GM23248 (cell line): ENCODE measurements around the gene AKNA.

Experiments
- EZH2 ChIP-seq: fragments of 200-600 bp; sonication (generic); IDR thresholded peaks from 2 replicates; pipeline ENCODE4 v1.6.1; 2018; ENCODE audit warnings: antibody characterized with exemption, mild to moderate bottlenecking; ENCODE audit not compliant: insufficient read depth, poor library complexity, severe bottlenecking
- EZH2phosphoT487 ChIP-seq: fragments of 200-600 bp; sonication (generic); IDR thresholded peaks from 2 replicates; pipeline ENCODE4 v1.6.1; 2018; ENCODE audit warnings: antibody characterized with exemption, moderate library complexity, mild to moderate bottlenecking, low read depth; ENCODE audit not compliant: insufficient read depth

DNA sequence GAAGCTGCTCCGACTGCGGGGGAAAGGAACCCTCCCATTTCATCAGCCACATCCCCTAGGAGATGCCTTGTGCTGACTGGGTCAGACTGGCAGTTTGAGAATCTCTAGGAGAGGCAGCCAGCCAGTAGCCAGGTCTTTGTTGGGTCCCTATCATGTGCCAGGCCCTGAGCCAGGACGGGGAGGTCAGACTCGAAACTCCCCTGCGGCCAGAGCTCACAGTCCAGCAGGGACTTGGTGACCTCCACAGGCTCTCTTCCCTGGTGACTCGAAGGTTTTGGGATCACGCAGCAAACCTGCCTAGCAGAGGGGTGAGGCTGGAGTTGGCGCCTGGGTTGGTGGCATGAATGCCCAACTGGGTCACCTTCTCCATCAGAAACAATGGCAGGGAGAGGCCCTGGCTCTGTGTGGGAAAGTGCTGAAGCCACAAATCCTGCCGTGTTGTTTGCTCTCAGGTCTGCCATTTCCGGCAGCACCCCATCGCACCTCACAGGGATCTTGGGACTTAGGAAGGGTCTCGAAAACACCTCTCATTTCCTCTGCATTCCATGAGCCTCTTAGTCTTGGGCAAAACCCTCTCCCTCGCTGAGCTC lies 79.3 kb downstream of the AKNA start:
- TF ChIP-seq EZH2 (no peak), EZH2phosphoT487 (no peak)
